Neuronal stem cell (in vitro differentiated cells): ENCODE data around the gene TMEM127.

Source experiments
- DNase-seq: peaks from one replicate; pipeline ENCODE4 v3.0.0-alpha.2; 2013; ENCODE audit warnings: low spot score
- H2AFZ ChIP-seq: one replicate; pipeline ENCODE4 v1.6.1; 2013; ENCODE audit warnings: mild to moderate bottlenecking, low read length, inconsistent platforms
- H2AK5ac ChIP-seq: 2 replicates; pipeline ENCODE4 v1.6.1; 2013; ENCODE audit warnings: low read depth, mild to moderate bottlenecking, inconsistent platforms, low read length, moderate library complexity, mixed read lengths
- H2BK120ac ChIP-seq: 2 replicates; pipeline ENCODE4 v1.6.1; 2013; ENCODE audit warnings: low read depth, mild to moderate bottlenecking, inconsistent platforms, low read length, moderate library complexity, mixed read lengths
- H2BK12ac ChIP-seq: one replicate; pipeline ENCODE4 v1.6.1; 2013; ENCODE audit warnings: low read length, inconsistent platforms
- H2BK15ac ChIP-seq: 2 replicates; pipeline ENCODE4 v1.6.1; 2013; ENCODE audit warnings: mild to moderate bottlenecking, low read length, inconsistent platforms, mixed read lengths
- H2BK5ac ChIP-seq: one replicate; pipeline ENCODE4 v1.6.1; 2013; ENCODE audit warnings: inconsistent platforms, mild to moderate bottlenecking, low read length, moderate library complexity
- H3K14ac ChIP-seq: one replicate; pipeline ENCODE4 v1.6.1; 2013; ENCODE audit warnings: low read length, inconsistent platforms
- H3K18ac ChIP-seq: 2 replicates; pipeline ENCODE4 v1.6.1; 2013; ENCODE audit warnings: low read length, inconsistent platforms
- H3K23ac ChIP-seq: 2 replicates; pipeline ENCODE4 v1.6.1; 2013; ENCODE audit warnings: low read depth, mild to moderate bottlenecking, mixed read lengths, low read length, inconsistent platforms; ENCODE audit not compliant: poor library complexity
- H3K27ac ChIP-seq: replicated peaks from 3 replicates; pipeline ENCODE4 v1.5.1; 2013; ENCODE audit warnings: low read length, inconsistent platforms
- H3K27me3 ChIP-seq, 3 experiments: 2 replicates each; pipeline ENCODE4 v1.6.1; 2013; ENCODE audit warnings: low read length in 3 of 3, mild to moderate bottlenecking in 2 of 3, inconsistent platforms in 1 of 3, low read depth in 1 of 3, mixed read lengths in 1 of 3, moderate library complexity in 1 of 3; ENCODE audit not compliant: control insufficient read depth in 3 of 3, insufficient read depth in 3 of 3
- H3K36me3 ChIP-seq, 2 donors: replicated peaks in 1 of 2; 2 replicates each; pipeline ENCODE4 v1.6.1; 2013; ENCODE audit warnings: low read length in 2 of 2; ENCODE audit not compliant: control insufficient read depth in 2 of 2, insufficient read depth in 2 of 2
- H3K4ac ChIP-seq: 2 replicates; pipeline ENCODE4 v1.6.1; 2013; ENCODE audit warnings: inconsistent platforms, mild to moderate bottlenecking, low read length, moderate library complexity
- H3K4me1 ChIP-seq, 2 donors: 1 replicate in 1 of 2; 2 replicates in 1 of 2; pipeline ENCODE4 v1.6.1; 2013; ENCODE audit warnings: low read length in 2 of 2, low read depth in 1 of 2; ENCODE audit not compliant: control insufficient read depth in 2 of 2, insufficient read depth in 1 of 2
- H3K4me2 ChIP-seq: one replicate; pipeline ENCODE4 v1.6.1; 2013; ENCODE audit warnings: mild to moderate bottlenecking, low read length, inconsistent platforms; ENCODE audit not compliant: insufficient read depth, poor library complexity, severe bottlenecking
- H3K4me3 ChIP-seq, 2 donors: 2 replicates each; pipeline ENCODE4 v1.5.1; 2013; ENCODE audit warnings: low read length in 2 of 2, mild to moderate bottlenecking in 2 of 2, inconsistent platforms in 1 of 2, moderate library complexity in 1 of 2
- H3K79me1 ChIP-seq: one replicate; pipeline ENCODE4 v1.6.1; 2013; ENCODE audit warnings: low read depth, mild to moderate bottlenecking, inconsistent platforms, low read length, moderate library complexity
- H3K9ac ChIP-seq: one replicate; pipeline ENCODE4 v1.6.1; 2013; ENCODE audit warnings: mild to moderate bottlenecking, low read depth, low read length, inconsistent platforms; ENCODE audit not compliant: poor library complexity
- H3K9me3 ChIP-seq, 2 donors: replicated peaks in 1 of 2; 2 replicates each; pipeline versions ENCODE3 to v1.6.1; 2013; ENCODE audit warnings: low read length in 2 of 2, mild to moderate bottlenecking in 2 of 2, inconsistent platforms in 1 of 2, low read depth in 1 of 2, mixed read lengths in 1 of 2, moderate library complexity in 1 of 2; ENCODE audit not compliant: control insufficient read depth in 2 of 2, insufficient read depth in 1 of 2
- H4K8ac ChIP-seq: one replicate; pipeline ENCODE4 v1.6.1; 2013; ENCODE audit warnings: low read depth, mild to moderate bottlenecking, inconsistent platforms, low read length, moderate library complexity
- H4K91ac ChIP-seq: one replicate; pipeline ENCODE4 v1.6.1; 2013; ENCODE audit warnings: low read length, low read depth, mild to moderate bottlenecking, inconsistent platforms; ENCODE audit not compliant: poor library complexity
- WGBS, 2 donors: extraction: QIAGEN DNeasy Blood & Tissue Kit; methylation state at CpG; one replicate each; pipeline ENCODE4 v1.1.7; 2013; ENCODE audit warnings: missing lambda C conversion rate in 2 of 2, mixed read lengths in 1 of 2; ENCODE audit not compliant: insufficient read length in 2 of 2, insufficient replicate concordance in 1 of 2; ENCODE audit errors: extremely low coverage in 2 of 2; 5-methylcytosine and 5-hydroxymethylcytosine counted together

The TMEM127 gene

GRCh38 chr2:96249654-96250053, 16.1 kb downstream of the TMEM127 start:
- no peak overlapping the region for H3K18ac ChIP-seq
- no peak overlapping the region for H3K9ac ChIP-seq
- no peak overlapping the region for H4K8ac ChIP-seq
- H2BK15ac ChIP-seq = no peak overlapping the region
- H2BK5ac ChIP-seq = no peak overlapping the region
- H3K14ac ChIP-seq = no peak overlapping the region
- H3K4me2 ChIP-seq = no peak overlapping the region
- H2BK12ac ChIP-seq = no peak overlapping the region
- no peaks in the 10 kb centered on the region for H3K27me3 ChIP-seq
- no peak overlapping the region for H2BK120ac ChIP-seq
- WGBS, 2 donors = no CpG with 5 or more reads among the region's 9 CpGs
- no peak overlapping the region for H2AK5ac ChIP-seq
- H3K4me1 ChIP-seq = peaks cover 6 to 8% of the 10 kb centered on the region in 2 donors
- no peak overlapping the region for H2AFZ ChIP-seq
- peaks cover 2 to 3% of the 10 kb centered on the region in 2 donors for H3K9me3 ChIP-seq
- no peak for DNase-seq
- H3K4ac ChIP-seq = no peak overlapping the region
- no peak overlapping the region for H4K91ac ChIP-seq
- no peaks in the 10 kb centered on the region for H3K79me1 ChIP-seq
- no peak overlapping the region for H3K23ac ChIP-seq
- peaks cover 13 to 38% of the 10 kb centered on the region in 2 donors for H3K36me3 ChIP-seq
- no peak overlapping the region for H3K4me3 ChIP-seq
- no peak overlapping the region for H3K27ac ChIP-seq

GRCh38 chr2:96248624-96249023, 17.2 kb downstream of the TMEM127 start:
- no peak overlapping the region for H3K18ac ChIP-seq
- H3K9ac ChIP-seq = no peak overlapping the region
- H3K4ac ChIP-seq = no peak overlapping the region
- no peak overlapping the region for H3K27ac ChIP-seq
- no peak overlapping the region for H2BK15ac ChIP-seq
- H4K8ac ChIP-seq = no peak overlapping the region
- H3K36me3 ChIP-seq = peaks cover 5 to 28% of the 10 kb centered on the region in 2 donors
- no peak overlapping the region for H4K91ac ChIP-seq
- H3K4me3 ChIP-seq = no peak overlapping the region
- no peaks in the 10 kb centered on the region for H3K79me1 ChIP-seq
- no peak overlapping the region for H2AFZ ChIP-seq
- H3K27me3 ChIP-seq = no peaks in the 10 kb centered on the region
- no peak overlapping the region for H2AK5ac ChIP-seq
- H3K4me2 ChIP-seq = no peak overlapping the region
- no peak overlapping the region for H2BK5ac ChIP-seq
- no peak overlapping the region for H3K14ac ChIP-seq
- H3K9me3 ChIP-seq = peaks cover 2 to 3% of the 10 kb centered on the region in 2 donors
- no peak overlapping the region for H2BK120ac ChIP-seq
- DNase-seq = no peak
- H3K4me1 ChIP-seq = peaks cover 6 to 8% of the 10 kb centered on the region in 2 donors
- no peak overlapping the region for H3K23ac ChIP-seq
- no CpG with 5 or more reads among the region's 4 CpGs for WGBS, 2 donors
- H2BK12ac ChIP-seq = no peak overlapping the region

DNA sequence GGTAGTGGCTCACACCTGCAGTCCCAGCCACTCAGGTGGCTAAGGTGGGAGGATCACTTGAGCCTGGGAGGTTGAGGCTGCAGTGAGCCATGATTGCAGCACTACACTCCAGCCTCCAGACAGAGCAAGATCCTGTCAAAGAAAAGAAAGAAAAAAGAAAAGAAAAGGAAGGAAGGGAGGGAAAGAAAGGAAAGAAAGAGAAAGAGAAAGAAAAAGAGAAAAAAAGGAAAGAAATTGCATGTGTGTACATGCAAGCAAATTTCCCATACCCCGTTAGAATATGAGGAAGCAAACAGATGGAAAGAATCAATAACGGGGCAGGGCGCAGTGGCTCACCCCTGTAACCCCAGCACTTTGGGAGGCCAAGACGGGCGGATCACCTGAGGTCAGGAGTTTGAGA, 17.9 kb downstream of the TMEM127 start:
- H3K4me1 ChIP-seq = peaks cover 6 to 8% of the 10 kb centered on the region in 2 donors
- H3K27ac ChIP-seq = no peak overlapping the region
- H2BK5ac ChIP-seq = no peak overlapping the region
- H2BK15ac ChIP-seq = no peak overlapping the region
- H2BK12ac ChIP-seq = no peak overlapping the region
- H2BK120ac ChIP-seq = no peak overlapping the region
- H3K18ac ChIP-seq = no peak overlapping the region
- peaks cover 5 to 21% of the 10 kb centered on the region in 2 donors for H3K36me3 ChIP-seq
- H4K8ac ChIP-seq = no peak overlapping the region
- H3K4me2 ChIP-seq = no peak overlapping the region
- H3K23ac ChIP-seq = no peak overlapping the region
- H3K27me3 ChIP-seq = no peaks in the 10 kb centered on the region
- no CpG with 5 or more reads among the region's 5 CpGs for WGBS, 2 donors
- H3K4ac ChIP-seq = no peak overlapping the region
- H3K9ac ChIP-seq = no peak overlapping the region
- peaks cover 2 to 3% of the 10 kb centered on the region in 2 donors for H3K9me3 ChIP-seq
- DNase-seq = no peak
- no peak overlapping the region for H2AK5ac ChIP-seq
- H3K14ac ChIP-seq = no peak overlapping the region
- no peak overlapping the region for H3K4me3 ChIP-seq
- H2AFZ ChIP-seq = no peak overlapping the region
- no peak overlapping the region for H4K91ac ChIP-seq
- no peaks in the 10 kb centered on the region for H3K79me1 ChIP-seq

DNA sequence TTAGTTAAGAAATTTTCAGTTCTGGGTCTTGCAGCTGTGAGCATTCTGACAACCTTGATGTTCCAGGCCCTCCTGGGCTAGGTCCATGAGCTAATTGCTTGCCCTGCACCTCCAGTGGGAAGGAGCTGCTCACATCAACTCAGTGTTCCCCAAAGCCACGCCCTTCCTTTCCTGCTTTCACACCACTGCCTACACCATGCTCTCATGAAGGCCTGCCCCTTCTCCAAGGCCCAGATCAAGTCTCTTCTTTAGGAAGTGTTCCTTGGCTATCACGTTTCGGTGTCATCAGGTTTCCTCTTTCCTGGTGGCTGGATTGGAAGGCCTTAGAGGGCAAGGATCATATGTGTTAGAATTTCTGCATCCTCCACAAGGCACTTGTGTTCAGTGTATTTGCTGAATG, 18.8 kb downstream of the TMEM127 start:
- Histone ChIP-seq H2BK15ac (no peak overlapping the region), H2BK12ac (no peak overlapping the region), H2BK120ac (no peak overlapping the region), H3K9me3 (peaks cover 2 to 3% of the 10 kb centered on the region in 2 donors), H3K4me2 (no peak overlapping the region), H3K4me3 (no peak overlapping the region), H4K91ac (no peak overlapping the region), H3K18ac (no peak overlapping the region), H3K4me1 (peaks cover 5 to 7% of the 10 kb centered on the region in 2 donors), H3K9ac (no peak overlapping the region), H3K4ac (no peak overlapping the region), H3K79me1 (no peaks in the 10 kb centered on the region), H3K27ac (no peak overlapping the region), H3K14ac (no peak overlapping the region), H2AK5ac (no peak overlapping the region), H4K8ac (no peak overlapping the region), H3K27me3 (no peaks in the 10 kb centered on the region), H3K36me3 (peaks cover 5 to 12% of the 10 kb centered on the region in 2 donors), H2AFZ (no peak overlapping the region), H3K23ac (no peak overlapping the region), H2BK5ac (no peak overlapping the region)
- no CpG with 5 or more reads among the region's 3 CpGs for WGBS, 2 donors
- no peak for DNase-seq
